Measurements from ENCODE around the gene EPO. TPM values are rescaled to one million over a fixed set of nuclear protein-coding genes. Genes with fewer than 3 reads are reported as not detected.

The EPO gene
- polyA plus RNA-seq, 1 donor (not counting 4 experiments of a cell fraction or from before 2014, with no cell fraction given): 0.35 TPM

GRCh38 chr7:100694098-100694745 is 26.0 kb upstream of the EPO start, which contains the start of gene GIGYF1:
Gene GIGYF1, minus strand, starts transcription at chr7:100694250. Its CDS starts 6,012 bp downstream, at chr7:100688238.
- H3K4me3 ChIP-seq (ENCODE audit: control insufficient read depth in 2 of 3, extremely low read depth in 1 of 3, insufficient read depth in 2 of 3, low read depth in 1 of 3, low read length in 3 of 3): peak within 1 kb of the TSS; percentile 73 to 87 (median 80)
- dilution Hi-C loops (cut with MboI; ENCODE audit: extremely low pct_ligation_motif_present, low sequenced_read_pairs): no loop called here
- H3K9me1 ChIP-seq (ENCODE audit: control insufficient read depth, extremely low read depth, insufficient read depth, low read length): no peaks in the 10 kb centered on the region
- FAIRE-seq: no peak
- H3K27me3 ChIP-seq (ENCODE audit: control insufficient read depth, extremely low read depth, insufficient read depth, low read length): no peaks in the 10 kb centered on the region
- H3K27ac ChIP-seq (ENCODE audit: control insufficient read depth, insufficient read depth, low read length): peak within 1 kb of the TSS; percentile 66
- DNase-seq (ENCODE audit: low read depth, low spot score): no peak
- H4K20me1 ChIP-seq (ENCODE audit: control insufficient read depth, extremely low read depth, insufficient read depth, low read length): peaks cover 14% of the 10 kb centered on the region
- H3K4me1 ChIP-seq (ENCODE audit: control insufficient read depth, extremely low read depth, insufficient read depth, low read length): peaks cover 13% of the 10 kb centered on the region
- H3K4me2 ChIP-seq (ENCODE audit: control insufficient read depth, extremely low read depth, insufficient read depth, low read depth, low read length): peak within 1 kb of the TSS; percentile 73
- TF ChIP-seq EZH2 (IDR thresholded peaks at IDR 0.05; ENCODE audit: low read length): no peak
- TF ChIP-seq CTCF (optimal IDR thresholded peaks at IDR 0.05 in 1 of 3, IDR thresholded peaks at IDR 0.05 in 1 of 3, conservative IDR thresholded peaks at IDR 0.05 in 1 of 3; ENCODE audit: extremely low read depth in 1 of 3, insufficient read depth in 2 of 3, low read length in 3 of 3): no peak
- H3K36me3 ChIP-seq (ENCODE audit: control insufficient read depth in 2 of 2, extremely low read depth in 1 of 2, insufficient read depth in 2 of 2, low read length in 2 of 2): peaks cover 0 to 3% of the 10 kb centered on the region in 2 experiments
- H3K79me2 ChIP-seq (ENCODE audit: control insufficient read depth, insufficient read depth, low read length): peaks cover 39% of the 10 kb centered on the region
- peak within 1 kb of the TSS; percentile 37 for H2AFZ ChIP-seq (ENCODE audit: control insufficient read depth, low read length)
- no peaks in the 10 kb centered on the region for H3K9me3 ChIP-seq (ENCODE audit: control insufficient read depth, low read depth, low read length)
- H3K9ac ChIP-seq (ENCODE audit: control insufficient read depth, extremely low read depth, insufficient read depth, low read length): peak within 1 kb of the TSS; percentile 86

GRCh38 chr7:100696123-100696521 is 24.1 kb upstream of the EPO start:
- peaks cover 7% of the 10 kb centered on the region for H4K20me1 ChIP-seq (ENCODE audit: control insufficient read depth, extremely low read depth, insufficient read depth, low read length)
- no peaks in the 10 kb centered on the region for H3K36me3 ChIP-seq (ENCODE audit: control insufficient read depth in 2 of 2, extremely low read depth in 1 of 2, insufficient read depth in 2 of 2, low read length in 2 of 2)
- no peak overlapping the region for H3K4me2 ChIP-seq (ENCODE audit: control insufficient read depth, extremely low read depth, insufficient read depth, low read depth, low read length)
- TF ChIP-seq CTCF (optimal IDR thresholded peaks at IDR 0.05 in 1 of 3, IDR thresholded peaks at IDR 0.05 in 1 of 3, conservative IDR thresholded peaks at IDR 0.05 in 1 of 3; ENCODE audit: extremely low read depth in 1 of 3, insufficient read depth in 2 of 3, low read length in 3 of 3) (no peak), EZH2 (IDR thresholded peaks at IDR 0.05; ENCODE audit: low read length) (no peak)
- no peak overlapping the region for H3K4me3 ChIP-seq (ENCODE audit: control insufficient read depth in 2 of 3, extremely low read depth in 1 of 3, insufficient read depth in 2 of 3, low read depth in 1 of 3, low read length in 3 of 3)
- dilution Hi-C loops (cut with MboI; ENCODE audit: extremely low pct_ligation_motif_present, low sequenced_read_pairs): no loop called here
- peaks cover 23% of the 10 kb centered on the region for H3K79me2 ChIP-seq (ENCODE audit: control insufficient read depth, insufficient read depth, low read length)
- H3K9me3 ChIP-seq (ENCODE audit: control insufficient read depth, low read depth, low read length): no peaks in the 10 kb centered on the region
- H3K9ac ChIP-seq (ENCODE audit: control insufficient read depth, extremely low read depth, insufficient read depth, low read length): no peak overlapping the region
- FAIRE-seq (no peak), DNase-seq (ENCODE audit: low read depth, low spot score) (no peak)
- peaks cover 13% of the 10 kb centered on the region for H3K4me1 ChIP-seq (ENCODE audit: control insufficient read depth, extremely low read depth, insufficient read depth, low read length)
- no peaks in the 10 kb centered on the region for H3K27me3 ChIP-seq (ENCODE audit: control insufficient read depth, extremely low read depth, insufficient read depth, low read length)
- H2AFZ ChIP-seq (ENCODE audit: control insufficient read depth, low read length): no peak overlapping the region
- H3K9me1 ChIP-seq (ENCODE audit: control insufficient read depth, extremely low read depth, insufficient read depth, low read length): no peaks in the 10 kb centered on the region
- H3K27ac ChIP-seq (ENCODE audit: control insufficient read depth, insufficient read depth, low read length): no peak overlapping the region
